Measurements from ENCODE around the gene MLIP.

DNA sequence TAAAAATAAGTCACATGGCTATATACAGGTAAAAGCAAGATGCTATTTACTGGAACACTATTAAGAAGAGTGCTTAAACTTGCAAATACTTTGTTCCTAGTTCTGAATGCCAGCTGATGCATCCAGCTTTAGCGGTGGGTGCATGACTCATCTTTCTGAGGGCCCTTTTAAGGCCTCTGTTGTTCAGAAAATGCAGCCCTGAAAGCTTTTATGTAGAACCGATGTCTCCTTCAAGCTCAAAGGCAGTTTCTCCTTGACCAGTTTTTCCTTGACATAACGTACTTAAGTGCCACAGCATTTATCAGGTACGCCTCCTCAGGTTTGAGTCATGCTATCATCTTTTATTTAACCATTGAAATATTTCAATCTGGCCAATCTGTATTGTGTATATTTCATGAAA lies 82.8 kb downstream of the MLIP start:
- TF ChIP-seq POLR2AphosphoS5 (IDR thresholded peaks at IDR 0.05), result no peak
- TF ChIP-seq, protein P1, sequence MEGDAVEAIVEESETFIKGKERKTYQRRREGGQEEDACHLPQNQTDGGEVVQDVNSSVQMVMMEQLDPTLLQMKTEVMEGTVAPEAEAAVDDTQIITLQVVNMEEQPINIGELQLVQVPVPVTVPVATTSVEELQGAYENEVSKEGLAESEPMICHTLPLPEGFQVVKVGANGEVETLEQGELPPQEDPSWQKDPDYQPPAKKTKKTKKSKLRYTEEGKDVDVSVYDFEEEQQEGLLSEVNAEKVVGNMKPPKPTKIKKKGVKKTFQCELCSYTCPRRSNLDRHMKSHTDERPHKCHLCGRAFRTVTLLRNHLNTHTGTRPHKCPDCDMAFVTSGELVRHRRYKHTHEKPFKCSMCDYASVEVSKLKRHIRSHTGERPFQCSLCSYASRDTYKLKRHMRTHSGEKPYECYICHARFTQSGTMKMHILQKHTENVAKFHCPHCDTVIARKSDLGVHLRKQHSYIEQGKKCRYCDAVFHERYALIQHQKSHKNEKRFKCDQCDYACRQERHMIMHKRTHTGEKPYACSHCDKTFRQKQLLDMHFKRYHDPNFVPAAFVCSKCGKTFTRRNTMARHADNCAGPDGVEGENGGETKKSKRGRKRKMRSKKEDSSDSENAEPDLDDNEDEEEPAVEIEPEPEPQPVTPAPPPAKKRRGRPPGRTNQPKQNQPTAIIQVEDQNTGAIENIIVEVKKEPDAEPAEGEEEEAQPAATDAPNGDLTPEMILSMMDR (IDR thresholded peaks at IDR 0.05), result no peak

Data from breast epithelium (tissue), 3 donors.